ENCODE results near the gene AOPEP. TPM values are rescaled to one million over a fixed set of nuclear protein-coding genes. Genes with fewer than 3 reads are reported as not detected.

AOPEP gene
- total RNA-seq, 1 experiment from 2014 or later: 36.4 TPM

DNA sequence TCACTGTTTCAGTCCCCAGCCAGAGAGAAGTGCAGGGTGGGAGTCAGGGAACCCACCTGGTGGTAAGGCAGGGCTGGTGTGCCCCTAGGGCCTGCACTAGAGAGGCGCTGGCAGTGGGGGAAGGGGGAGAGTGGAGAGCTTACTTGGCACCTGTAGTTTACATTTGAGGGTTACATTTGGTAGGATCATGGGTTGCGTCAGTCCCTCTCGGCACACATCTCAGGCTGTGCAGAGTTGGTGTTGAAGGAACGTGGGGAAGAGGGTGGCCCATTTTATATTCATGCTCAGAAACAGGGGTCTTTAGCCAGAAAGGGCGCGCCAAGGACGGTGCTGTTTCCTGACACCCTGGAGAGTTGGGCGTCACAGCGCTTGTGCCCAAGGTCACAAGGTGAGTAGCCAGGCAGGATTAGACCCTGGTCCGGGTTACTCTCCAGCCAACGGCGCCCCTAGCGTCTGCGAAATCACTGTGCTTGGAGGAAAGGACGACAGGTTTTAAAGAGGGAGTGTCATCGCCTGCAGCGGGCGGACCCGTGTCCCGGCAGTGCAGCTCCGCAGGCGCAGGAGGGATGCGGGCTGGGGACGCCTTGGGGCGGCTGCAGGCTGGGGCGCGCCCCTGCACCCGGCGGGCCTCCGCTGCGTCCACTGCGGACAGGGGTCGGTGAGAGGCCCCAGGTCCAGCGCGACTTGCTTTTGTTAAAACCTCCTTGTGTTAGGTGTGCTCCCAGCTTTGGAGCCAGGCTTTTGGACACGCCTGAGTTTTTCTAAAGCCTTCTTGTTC lies 318.4 kb downstream of the AOPEP start:
- H3K36me3 ChIP-seq (ENCODE audit: control insufficient read depth, insufficient read depth, low read length): no peaks in the 10 kb centered on the region; the same call in 1 of the 2 replicates
- no peaks in the 10 kb centered on the region for H3K9me3 ChIP-seq (ENCODE audit: control insufficient read depth, insufficient read depth, low read depth, low read length)
- intact Hi-C loops (cut with micrococcal nuclease; ENCODE audit: unreplicated experiment) (loop anchor here (10.0 kb wide), 1 partner anchor 260 kb away; no protein-coding TSS in a partner anchor), in situ Hi-C loops (cut with HindIII; ENCODE audit: low pct_unique_long_range_greater_than_20kb, low sequenced_read_pairs) (no loop called here)
- ATAC-seq (peak; percentile 86), DNase-seq (ENCODE audit: low read depth, low spot score) (no peak)
- no peak for TF ChIP-seq POLR2AphosphoS5 (IDR thresholded peaks at IDR 0.05; ENCODE audit: low read depth, low read length)
- no peak for TF ChIP-seq TCF7L2 (IDR thresholded peaks at IDR 0.05; ENCODE audit: low read depth, low read length)
- TF ChIP-seq CTCF (IDR thresholded peaks at IDR 0.05): peak; percentile 85
- peak overlapping the region; percentile 89 for H3K27ac ChIP-seq (ENCODE audit: low read length)
- H3K4me1 ChIP-seq (ENCODE audit: control insufficient read depth, insufficient read depth, low read length): peaks cover 58% of the 10 kb centered on the region
- no peaks in the 10 kb centered on the region for H3K27me3 ChIP-seq (ENCODE audit: control insufficient read depth, insufficient read depth, low read length)
- ChIA-PET CTCF (interaction anchor here (0.7 kb wide), 1 partner anchor 364 kb away, joined by 4 read pairs; no protein-coding TSS in a partner anchor), POLR2A (interaction anchor here (0.6 kb wide), 1 partner anchor 84 kb away, joined by 6 read pairs; no protein-coding TSS in a partner anchor)
- BruUV-seq (replicated peaks): no TSS peak
- peak overlapping the region; percentile 15 to 31 for H3K4me3 ChIP-seq (ENCODE audit: low read depth in 2 of 2, low read length in 2 of 2)

DNA sequence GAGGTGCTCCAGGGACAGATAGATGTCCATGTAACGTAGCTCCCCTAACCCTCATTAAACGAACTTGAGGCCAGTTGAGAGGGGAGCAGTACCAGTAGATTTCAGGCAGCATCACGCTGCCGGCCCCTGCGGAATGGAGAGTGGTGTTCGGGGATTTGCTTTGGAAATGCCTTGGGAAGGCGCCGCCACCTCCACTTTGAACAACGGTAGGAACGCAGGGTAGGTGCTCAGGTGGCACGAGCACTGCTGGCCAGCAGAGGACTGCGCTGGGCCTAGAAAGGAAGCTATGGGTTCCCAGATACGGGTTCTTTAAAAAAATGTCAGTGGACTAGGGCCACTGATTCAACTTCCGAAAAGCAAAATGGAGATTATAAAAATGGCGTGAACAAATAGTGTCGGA lies 319.3 kb downstream of the AOPEP start:
- H3K27me3 ChIP-seq (ENCODE audit: control insufficient read depth, insufficient read depth, low read length): no peaks in the 10 kb centered on the region
- intact Hi-C loops (cut with micrococcal nuclease; ENCODE audit: unreplicated experiment): loop anchor here (10.0 kb wide), 1 partner anchor 261 kb away; no protein-coding TSS in a partner anchor
- TF ChIP-seq TCF7L2 (IDR thresholded peaks at IDR 0.05; ENCODE audit: low read depth, low read length) (no peak), POLR2AphosphoS5 (IDR thresholded peaks at IDR 0.05; ENCODE audit: low read depth, low read length) (no peak), SIN3A (IDR thresholded peaks at IDR 0.05; ENCODE audit: borderline replicate concordance, insufficient read depth, low read depth, low read length) (no peak), CTCF (IDR thresholded peaks at IDR 0.05) (no peak)
- TF ChIP-seq, protein P1, sequence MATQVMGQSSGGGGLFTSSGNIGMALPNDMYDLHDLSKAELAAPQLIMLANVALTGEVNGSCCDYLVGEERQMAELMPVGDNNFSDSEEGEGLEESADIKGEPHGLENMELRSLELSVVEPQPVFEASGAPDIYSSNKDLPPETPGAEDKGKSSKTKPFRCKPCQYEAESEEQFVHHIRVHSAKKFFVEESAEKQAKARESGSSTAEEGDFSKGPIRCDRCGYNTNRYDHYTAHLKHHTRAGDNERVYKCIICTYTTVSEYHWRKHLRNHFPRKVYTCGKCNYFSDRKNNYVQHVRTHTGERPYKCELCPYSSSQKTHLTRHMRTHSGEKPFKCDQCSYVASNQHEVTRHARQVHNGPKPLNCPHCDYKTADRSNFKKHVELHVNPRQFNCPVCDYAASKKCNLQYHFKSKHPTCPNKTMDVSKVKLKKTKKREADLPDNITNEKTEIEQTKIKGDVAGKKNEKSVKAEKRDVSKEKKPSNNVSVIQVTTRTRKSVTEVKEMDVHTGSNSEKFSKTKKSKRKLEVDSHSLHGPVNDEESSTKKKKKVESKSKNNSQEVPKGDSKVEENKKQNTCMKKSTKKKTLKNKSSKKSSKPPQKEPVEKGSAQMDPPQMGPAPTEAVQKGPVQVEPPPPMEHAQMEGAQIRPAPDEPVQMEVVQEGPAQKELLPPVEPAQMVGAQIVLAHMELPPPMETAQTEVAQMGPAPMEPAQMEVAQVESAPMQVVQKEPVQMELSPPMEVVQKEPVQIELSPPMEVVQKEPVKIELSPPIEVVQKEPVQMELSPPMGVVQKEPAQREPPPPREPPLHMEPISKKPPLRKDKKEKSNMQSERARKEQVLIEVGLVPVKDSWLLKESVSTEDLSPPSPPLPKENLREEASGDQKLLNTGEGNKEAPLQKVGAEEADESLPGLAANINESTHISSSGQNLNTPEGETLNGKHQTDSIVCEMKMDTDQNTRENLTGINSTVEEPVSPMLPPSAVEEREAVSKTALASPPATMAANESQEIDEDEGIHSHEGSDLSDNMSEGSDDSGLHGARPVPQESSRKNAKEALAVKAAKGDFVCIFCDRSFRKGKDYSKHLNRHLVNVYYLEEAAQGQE (IDR thresholded peaks at IDR 0.05; ENCODE audit: insufficient read depth in 1 of 2, low read depth in 2 of 2, low read length in 1 of 2): no peak
- POLR2A ChIA-PET: no interaction called here
- H3K4me1 ChIP-seq (ENCODE audit: control insufficient read depth, insufficient read depth, low read length): peaks cover 59% of the 10 kb centered on the region
- H3K9me3 ChIP-seq (ENCODE audit: control insufficient read depth, insufficient read depth, low read depth, low read length): no peaks in the 10 kb centered on the region
- DNase-seq (ENCODE audit: low read depth, low spot score) (no peak), ATAC-seq (peak; percentile 15)
- no peaks in the 10 kb centered on the region; the same call in 1 of the 2 replicates for H3K36me3 ChIP-seq (ENCODE audit: control insufficient read depth, insufficient read depth, low read length)
- no TSS peak for BruUV-seq (replicated peaks)
- in situ Hi-C loops (cut with HindIII; ENCODE audit: low pct_unique_long_range_greater_than_20kb, low sequenced_read_pairs): no loop called here
- CTCF ChIA-PET: interaction anchor here (0.7 kb wide), 1 partner anchor 365 kb away, joined by 4 read pairs; no protein-coding TSS in a partner anchor
- peak overlapping the region; percentile 89 for H3K27ac ChIP-seq (ENCODE audit: low read length)
- H3K4me3 ChIP-seq (ENCODE audit: low read depth in 2 of 2, low read length in 2 of 2): peak overlapping the region; percentile 15 to 31

All from Panc1 (cell line).